Ishikawa (cell line): ENCODE results near the gene C16orf82.

Experiments
- CEBPB ChIP-seq: IDR thresholded peaks from 2 replicates; pipeline ENCODE4 v1.6.1; 2012
- CREB1 ChIP-seq: IDR thresholded peaks from 2 replicates; pipeline ENCODE4 v1.6.1; 2012; ENCODE audit warnings: low read depth
- EP300 ChIP-seq: IDR thresholded peaks from 2 replicates; pipeline ENCODE4 v1.6.1; 2012; ENCODE audit warnings: borderline replicate concordance
- FOXM1 ChIP-seq: IDR thresholded peaks from 2 replicates; pipeline ENCODE4 v1.6.1; 2012; ENCODE audit warnings: low read depth, borderline replicate concordance
- NFIC ChIP-seq: IDR thresholded peaks from 2 replicates; pipeline ENCODE4 v1.6.1; 2012
- RAD21 ChIP-seq: IDR thresholded peaks from 2 replicates; pipeline ENCODE4 v1.6.1; 2012; ENCODE audit warnings: low read depth
- TAF1 ChIP-seq: IDR thresholded peaks from 2 replicates; pipeline ENCODE4 v1.6.1; 2012; ENCODE audit warnings: low read depth, mild to moderate bottlenecking
- TEAD4 ChIP-seq: IDR thresholded peaks from 2 replicates; pipeline ENCODE4 v1.6.1; 2012
- YY1 ChIP-seq: IDR thresholded peaks from 2 replicates; pipeline ENCODE4 v1.6.1; 2012; ENCODE audit warnings: low read depth
- TF ChIP-seq, protein P1 (sequence below): IDR thresholded peaks from 2 replicates; pipeline ENCODE4 v1.6.1; 2012
- TF ChIP-seq, protein P2 (sequence below): IDR thresholded peaks from 2 replicates; pipeline ENCODE4 v1.6.1; 2012; ENCODE audit warnings: low read depth, mild to moderate bottlenecking

DNA sequence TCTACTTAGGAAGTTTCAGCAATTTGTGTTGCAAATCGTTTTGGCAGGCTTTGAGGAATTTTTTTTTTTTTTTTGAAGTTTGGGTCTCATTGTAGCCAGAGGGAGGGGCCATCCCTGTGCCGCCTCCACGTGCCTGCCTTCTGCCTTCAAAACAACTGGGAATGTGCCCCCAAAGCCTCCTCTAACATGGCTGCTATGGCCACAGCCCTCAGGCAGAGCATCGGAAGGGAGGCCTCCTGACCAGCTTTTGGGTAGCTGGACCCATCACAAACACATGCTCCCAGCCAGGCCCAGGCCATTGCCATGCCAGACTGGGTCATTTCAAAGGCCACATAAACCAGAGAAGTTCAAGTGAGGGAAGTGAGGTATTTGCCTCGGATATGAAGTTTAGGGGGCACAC lies 21.5 kb downstream of the C16orf82 start:
- TF ChIP-seq, protein P1, sequence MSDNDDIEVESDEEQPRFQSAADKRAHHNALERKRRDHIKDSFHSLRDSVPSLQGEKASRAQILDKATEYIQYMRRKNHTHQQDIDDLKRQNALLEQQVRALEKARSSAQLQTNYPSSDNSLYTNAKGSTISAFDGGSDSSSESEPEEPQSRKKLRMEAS: no peak
- no peak for TF ChIP-seq EP300
- no peak for TF ChIP-seq CEBPB
- no peak for TF ChIP-seq TEAD4
- TF ChIP-seq NFIC: no peak
- TF ChIP-seq RAD21: no peak
- TF ChIP-seq, protein P2, sequence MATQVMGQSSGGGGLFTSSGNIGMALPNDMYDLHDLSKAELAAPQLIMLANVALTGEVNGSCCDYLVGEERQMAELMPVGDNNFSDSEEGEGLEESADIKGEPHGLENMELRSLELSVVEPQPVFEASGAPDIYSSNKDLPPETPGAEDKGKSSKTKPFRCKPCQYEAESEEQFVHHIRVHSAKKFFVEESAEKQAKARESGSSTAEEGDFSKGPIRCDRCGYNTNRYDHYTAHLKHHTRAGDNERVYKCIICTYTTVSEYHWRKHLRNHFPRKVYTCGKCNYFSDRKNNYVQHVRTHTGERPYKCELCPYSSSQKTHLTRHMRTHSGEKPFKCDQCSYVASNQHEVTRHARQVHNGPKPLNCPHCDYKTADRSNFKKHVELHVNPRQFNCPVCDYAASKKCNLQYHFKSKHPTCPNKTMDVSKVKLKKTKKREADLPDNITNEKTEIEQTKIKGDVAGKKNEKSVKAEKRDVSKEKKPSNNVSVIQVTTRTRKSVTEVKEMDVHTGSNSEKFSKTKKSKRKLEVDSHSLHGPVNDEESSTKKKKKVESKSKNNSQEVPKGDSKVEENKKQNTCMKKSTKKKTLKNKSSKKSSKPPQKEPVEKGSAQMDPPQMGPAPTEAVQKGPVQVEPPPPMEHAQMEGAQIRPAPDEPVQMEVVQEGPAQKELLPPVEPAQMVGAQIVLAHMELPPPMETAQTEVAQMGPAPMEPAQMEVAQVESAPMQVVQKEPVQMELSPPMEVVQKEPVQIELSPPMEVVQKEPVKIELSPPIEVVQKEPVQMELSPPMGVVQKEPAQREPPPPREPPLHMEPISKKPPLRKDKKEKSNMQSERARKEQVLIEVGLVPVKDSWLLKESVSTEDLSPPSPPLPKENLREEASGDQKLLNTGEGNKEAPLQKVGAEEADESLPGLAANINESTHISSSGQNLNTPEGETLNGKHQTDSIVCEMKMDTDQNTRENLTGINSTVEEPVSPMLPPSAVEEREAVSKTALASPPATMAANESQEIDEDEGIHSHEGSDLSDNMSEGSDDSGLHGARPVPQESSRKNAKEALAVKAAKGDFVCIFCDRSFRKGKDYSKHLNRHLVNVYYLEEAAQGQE: no peak
- TF ChIP-seq CREB1: no peak
- no peak for TF ChIP-seq TAF1
- TF ChIP-seq FOXM1: no peak
- no peak for TF ChIP-seq YY1
